Progenitor cell of endocrine pancreas (in vitro differentiated cells): Measurements from ENCODE around the gene STK36. TPM values are rescaled to one million over a fixed set of nuclear protein-coding genes. Genes with fewer than 3 reads are reported as not detected.

Source experiments
- DNase-seq: peaks from one replicate; pipeline ENCODE4 v3.0.0; 2021; ENCODE audit warnings: low spot score; ENCODE audit not compliant: unreplicated experiment
- H3K27ac Mint-ChIP-seq: 2 replicates; pipeline ENCODE4 v1.8.0; 2021; ENCODE audit warnings: mild to moderate bottlenecking, moderate library complexity, mixed read lengths
- H3K27me3 Mint-ChIP-seq: 2 replicates; pipeline ENCODE4 v1.8.0; 2021; ENCODE audit warnings: mixed read lengths
- H3K36me3 Mint-ChIP-seq: 2 replicates; pipeline ENCODE4 v1.8.0; 2022; ENCODE audit warnings: mixed read lengths; ENCODE audit not compliant: insufficient read depth
- H3K4me1 Mint-ChIP-seq: 2 replicates; pipeline ENCODE4 v1.8.0; 2021; ENCODE audit warnings: low read depth, mixed read lengths
- H3K4me3 Mint-ChIP-seq: 2 replicates; pipeline ENCODE4 v1.8.0; 2021; ENCODE audit warnings: low read depth, mild to moderate bottlenecking, moderate library complexity, mixed read lengths
- H3K9me3 Mint-ChIP-seq: 2 replicates; pipeline ENCODE4 v1.8.0; 2021; ENCODE audit warnings: low read depth, mixed read lengths
- CTCF ChIP-seq: fragments of 200-600 bp; sonication (generic); IDR thresholded peaks from one replicate; pipeline ENCODE4 v1.5.0; 2021; ENCODE audit warnings: antibody characterized with exemption, mild to moderate bottlenecking; ENCODE audit not compliant: unreplicated experiment
- long read RNA-seq: library from polyadenylated mRNA; unstranded; transcript quantifications from one replicate; pipeline ENCODE4 v2.0.0, GENCODE V29; 2020
- total RNA-seq: library from RNA; stranded (reverse); gene quantifications from 2 replicates; pipeline ENCODE4 v1.2.1, GENCODE V29; 2021

STK36 gene
- 137 and 138 TPM in 2 replicates for total RNA-seq
- long read RNA-seq, full-length matches to known transcripts: 2 of 41 reads
- long read RNA-seq, partial matches to known transcripts: 25 of 41 reads
- long read RNA-seq, other reads (novel, unspliced or antisense): 14 of 41 reads

- Mint-ChIP-seq H3K36me3 (peaks cover 7% of the 10 kb centered on the region), H3K4me1 (peaks cover 19% of the 10 kb centered on the region), H3K9me3 (no peaks in the 10 kb centered on the region), H3K4me3 (peak within 1 kb of the TSS; percentile 97), H3K27ac (peak within 1 kb of the TSS; percentile 98), H3K27me3 (no peaks in the 10 kb centered on the region)
- DNase-seq: peak; percentile 55
- no peak for TF ChIP-seq CTCF
Measured at GRCh38 chr2:218671654-218672566, at the start of gene STK36, which contains the start of gene RNF25. Gene STK36 (plus strand): TSS chr2:218672086. CDS start chr2:218672830, 744 bp downstream. Gene RNF25 (minus strand): TSS chr2:218672002. CDS start chr2:218671970, 32 bp downstream.

GRCh38 chr2:218622606-218623365, 49.1 kb upstream of the STK36 start:
- no peak for DNase-seq
- no peaks in the 10 kb centered on the region for H3K36me3 Mint-ChIP-seq
- H3K9me3 Mint-ChIP-seq: no peaks in the 10 kb centered on the region
- no peaks in the 10 kb centered on the region for H3K4me1 Mint-ChIP-seq
- no peak for TF ChIP-seq CTCF
- H3K27ac Mint-ChIP-seq: no peak overlapping the region
- no peak overlapping the region for H3K4me3 Mint-ChIP-seq
- no peaks in the 10 kb centered on the region for H3K27me3 Mint-ChIP-seq

GRCh38 chr2:218623366-218623705, 48.5 kb upstream of the STK36 start:
- H3K27me3 Mint-ChIP-seq: no peaks in the 10 kb centered on the region
- no peaks in the 10 kb centered on the region for H3K36me3 Mint-ChIP-seq
- no peaks in the 10 kb centered on the region for H3K9me3 Mint-ChIP-seq

DNA sequence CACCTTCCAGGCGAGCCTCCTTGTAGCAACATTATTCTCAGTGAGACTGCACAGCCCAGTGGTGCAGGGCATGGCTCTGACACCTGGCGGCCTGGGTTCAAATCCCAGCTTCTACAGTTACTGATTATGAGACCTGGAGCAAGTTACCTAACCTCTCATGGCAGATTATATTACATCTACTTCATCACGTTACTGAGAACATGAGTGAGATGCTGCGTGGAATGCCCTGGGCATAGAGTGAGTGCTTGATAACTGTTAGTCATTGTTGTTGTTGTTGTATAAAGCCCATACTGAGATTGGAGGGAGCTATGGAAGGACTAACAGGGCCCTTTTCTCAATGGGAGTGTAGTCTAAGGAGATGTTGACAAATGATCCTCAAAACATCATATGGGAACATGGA, 45.5 kb upstream of the STK36 start:
- Mint-ChIP-seq H3K27ac (no peak overlapping the region), H3K9me3 (no peaks in the 10 kb centered on the region), H3K4me3 (no peak overlapping the region), H3K36me3 (no peaks in the 10 kb centered on the region), H3K4me1 (no peaks in the 10 kb centered on the region), H3K27me3 (no peaks in the 10 kb centered on the region)
- no peak for DNase-seq
- TF ChIP-seq CTCF: no peak

More at GRCh38 chr2:218623366-218623705, 48.5 kb upstream of the STK36 start:
- Mint-ChIP-seq H3K4me1 (no peaks in the 10 kb centered on the region), H3K27ac (no peak overlapping the region), H3K4me3 (no peak overlapping the region)
- no peak for TF ChIP-seq CTCF
- no peak for DNase-seq

DNA sequence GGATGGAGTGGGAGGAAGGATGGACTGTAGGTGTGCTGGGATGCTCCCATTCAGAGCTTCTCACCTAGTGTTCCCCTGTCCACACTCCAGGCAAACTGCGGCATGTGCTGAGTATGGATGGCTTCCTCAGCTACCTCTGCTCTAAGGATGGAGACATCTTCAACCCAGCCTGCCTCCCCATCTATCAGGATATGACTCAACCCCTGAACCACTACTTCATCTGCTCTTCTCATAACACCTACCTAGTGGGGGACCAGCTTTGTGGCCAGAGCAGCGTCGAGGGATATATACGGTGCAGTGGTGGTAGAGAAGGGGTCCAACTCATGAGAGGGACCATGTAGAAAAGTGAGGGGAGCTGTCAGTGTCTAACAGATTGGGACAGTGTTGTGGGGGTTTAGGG, 43.9 kb upstream of the STK36 start:
- Mint-ChIP-seq H3K36me3 (no peaks in the 10 kb centered on the region), H3K4me3 (no peak overlapping the region), H3K27me3 (no peaks in the 10 kb centered on the region), H3K27ac (no peak overlapping the region), H3K9me3 (no peaks in the 10 kb centered on the region), H3K4me1 (no peaks in the 10 kb centered on the region)
- no peak for DNase-seq
- TF ChIP-seq CTCF: no peak
